Mesothelial cell of epicardium (in vitro differentiated cells): ENCODE results near the gene ARPC1B. TPM values are rescaled to one million over a fixed set of nuclear protein-coding genes. Genes with fewer than 3 reads are reported as not detected.

Experiments used
- DNase-seq, 2 experiments: peaks; one replicate each; pipeline ENCODE4 v3.0.0; 2021; ENCODE audit warnings: low spot score in 2 of 2; ENCODE audit not compliant: unreplicated experiment in 2 of 2
- H3K27ac Mint-ChIP-seq: 2 replicates; pipeline ENCODE4 v1.8.0; 2021; ENCODE audit warnings: mixed read lengths
- H3K27me3 Mint-ChIP-seq: 2 replicates; pipeline ENCODE4 v1.8.0; 2021; ENCODE audit warnings: low read depth, mixed read lengths
- H3K36me3 Mint-ChIP-seq: 2 replicates; pipeline ENCODE4 v1.8.0; 2021; ENCODE audit warnings: mixed read lengths
- H3K4me1 Mint-ChIP-seq: 2 replicates; pipeline ENCODE4 v1.8.0; 2021; ENCODE audit warnings: mixed read lengths
- H3K4me3 Mint-ChIP-seq: 2 replicates; pipeline ENCODE4 v1.8.0; 2021; ENCODE audit warnings: mild to moderate bottlenecking, moderate library complexity, mixed read lengths
- H3K9me3 Mint-ChIP-seq: 2 replicates; pipeline ENCODE4 v1.8.0; 2021; ENCODE audit warnings: mixed read lengths
- CTCF ChIP-seq: fragments of 200-600 bp; sonication (generic); IDR thresholded peaks from one replicate; pipeline ENCODE4 v1.5.0; 2021; ENCODE audit warnings: antibody characterized with exemption; ENCODE audit not compliant: unreplicated experiment
- total RNA-seq: library from RNA; stranded (reverse); gene quantifications from 3 replicates; pipeline ENCODE4 v1.2.1, GENCODE V29; 2021

Gene ARPC1B
- total RNA-seq, 1 donor from 2014 or later = 32.5 TPM

DNA sequence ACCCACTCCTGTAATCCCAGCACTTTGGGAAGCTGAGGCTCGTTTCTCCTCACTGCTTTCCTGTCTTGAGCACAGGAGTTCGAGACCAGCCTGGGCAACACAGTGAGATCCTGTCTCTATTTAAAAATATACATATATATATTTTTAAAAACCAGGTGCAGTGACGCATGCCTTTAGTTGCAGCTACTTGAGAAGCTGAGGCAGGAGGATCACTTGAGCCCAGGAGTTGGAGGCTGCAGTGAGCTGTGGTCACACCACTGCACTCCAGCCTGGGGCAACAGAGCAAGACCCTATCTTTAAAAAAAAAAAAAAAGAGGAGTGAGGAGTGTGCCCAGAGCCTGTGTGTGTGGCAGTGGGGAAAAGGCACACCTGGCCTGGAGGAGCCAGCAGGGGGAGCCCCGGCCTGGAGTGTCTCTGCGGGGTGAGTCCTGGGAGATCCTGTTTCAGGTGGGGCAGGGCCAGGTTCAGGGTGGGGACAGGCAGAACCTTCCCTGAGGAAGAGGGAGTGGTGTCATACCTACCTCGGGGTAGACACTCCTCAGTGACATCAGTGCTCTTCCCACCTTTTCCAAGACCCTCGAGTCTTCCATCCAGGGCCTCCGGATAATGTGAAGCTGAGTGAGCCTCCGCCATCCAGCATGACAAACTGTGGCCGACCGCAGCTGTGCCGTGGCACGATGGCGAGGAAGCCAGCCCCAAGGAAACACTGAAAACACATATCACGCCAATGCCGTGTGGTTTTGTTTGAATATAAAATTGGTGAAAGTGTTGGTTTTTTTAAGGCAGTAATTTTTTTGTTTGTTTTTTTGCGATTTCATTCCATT lies 9.0 kb upstream of the ARPC1B start:
- TF ChIP-seq CTCF = peak; percentile 21
- H3K9me3 Mint-ChIP-seq = no peaks in the 10 kb centered on the region
- no peak overlapping the region for H3K4me3 Mint-ChIP-seq
- H3K4me1 Mint-ChIP-seq = peaks cover 20% of the 10 kb centered on the region
- peaks cover 16% of the 10 kb centered on the region for H3K36me3 Mint-ChIP-seq
- peak overlapping the region; percentile 77 for H3K27ac Mint-ChIP-seq
- no peaks in the 10 kb centered on the region for H3K27me3 Mint-ChIP-seq
- no peak for DNase-seq

DNA sequence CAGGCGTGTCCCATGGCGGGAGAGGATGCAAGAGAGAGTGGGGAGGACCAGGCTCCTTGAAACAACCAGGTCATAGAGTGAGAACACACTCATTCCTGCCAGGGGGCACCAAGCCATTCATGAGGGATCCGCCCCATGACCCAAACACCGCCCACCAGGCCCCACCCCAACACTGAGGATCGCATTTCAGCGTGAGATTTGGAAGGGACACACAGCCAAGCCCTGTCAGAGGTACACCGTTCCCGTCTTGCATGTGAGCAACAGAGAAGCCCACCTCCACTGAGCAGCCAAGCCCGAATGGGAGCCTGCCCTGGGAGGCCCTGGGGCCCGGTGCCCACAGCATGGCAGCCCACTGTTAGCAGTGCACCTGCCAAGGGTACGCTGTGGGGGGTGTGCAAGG lies 7.9 kb upstream of the ARPC1B start:
- TF ChIP-seq CTCF = no peak
- H3K4me1 Mint-ChIP-seq = peaks cover 20% of the 10 kb centered on the region
- H3K4me3 Mint-ChIP-seq = no peak overlapping the region
- H3K36me3 Mint-ChIP-seq = peaks cover 10% of the 10 kb centered on the region
- H3K9me3 Mint-ChIP-seq = no peaks in the 10 kb centered on the region
- no peak for DNase-seq
- H3K27ac Mint-ChIP-seq = peak overlapping the region; percentile 77
- H3K27me3 Mint-ChIP-seq = no peaks in the 10 kb centered on the region

DNA sequence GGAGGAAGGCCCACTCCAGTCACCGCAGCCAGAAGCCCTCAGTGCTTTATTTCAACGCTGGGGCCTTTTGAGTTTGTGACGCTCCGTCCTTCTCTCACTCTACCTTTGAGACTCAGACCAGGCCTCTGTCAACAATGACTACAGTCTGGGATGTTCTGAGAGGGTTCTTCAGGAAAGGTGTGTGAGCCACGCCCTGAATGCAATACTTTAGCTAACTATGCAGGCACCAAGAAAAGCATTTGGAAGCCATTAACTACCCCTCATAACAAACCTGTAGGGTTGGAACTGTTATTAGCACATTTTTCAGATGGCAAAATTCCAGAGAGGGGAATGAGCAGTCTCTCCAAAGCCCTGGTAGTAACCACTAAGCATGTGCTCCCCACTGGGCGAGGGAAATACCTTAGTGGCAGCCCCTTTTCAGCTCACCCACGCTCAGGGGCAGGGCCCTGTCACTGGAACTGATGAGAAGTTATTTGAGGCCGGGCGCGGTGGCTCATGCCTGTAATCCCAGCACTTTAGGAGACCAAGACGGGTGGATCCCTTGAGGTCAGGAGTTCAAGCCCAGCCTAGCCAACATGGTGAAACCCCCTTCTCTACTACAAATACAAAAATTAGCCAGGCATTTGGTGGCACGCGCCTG lies 5.7 kb upstream of the ARPC1B start:
- no peak for TF ChIP-seq CTCF
- peak overlapping the region; percentile 83 for H3K27ac Mint-ChIP-seq
- no peak overlapping the region for H3K4me3 Mint-ChIP-seq
- no peaks in the 10 kb centered on the region for H3K27me3 Mint-ChIP-seq
- no peak for DNase-seq
- H3K4me1 Mint-ChIP-seq = peaks cover 30% of the 10 kb centered on the region
- peaks cover 2% of the 10 kb centered on the region for H3K36me3 Mint-ChIP-seq
- H3K9me3 Mint-ChIP-seq = no peaks in the 10 kb centered on the region

DNA sequence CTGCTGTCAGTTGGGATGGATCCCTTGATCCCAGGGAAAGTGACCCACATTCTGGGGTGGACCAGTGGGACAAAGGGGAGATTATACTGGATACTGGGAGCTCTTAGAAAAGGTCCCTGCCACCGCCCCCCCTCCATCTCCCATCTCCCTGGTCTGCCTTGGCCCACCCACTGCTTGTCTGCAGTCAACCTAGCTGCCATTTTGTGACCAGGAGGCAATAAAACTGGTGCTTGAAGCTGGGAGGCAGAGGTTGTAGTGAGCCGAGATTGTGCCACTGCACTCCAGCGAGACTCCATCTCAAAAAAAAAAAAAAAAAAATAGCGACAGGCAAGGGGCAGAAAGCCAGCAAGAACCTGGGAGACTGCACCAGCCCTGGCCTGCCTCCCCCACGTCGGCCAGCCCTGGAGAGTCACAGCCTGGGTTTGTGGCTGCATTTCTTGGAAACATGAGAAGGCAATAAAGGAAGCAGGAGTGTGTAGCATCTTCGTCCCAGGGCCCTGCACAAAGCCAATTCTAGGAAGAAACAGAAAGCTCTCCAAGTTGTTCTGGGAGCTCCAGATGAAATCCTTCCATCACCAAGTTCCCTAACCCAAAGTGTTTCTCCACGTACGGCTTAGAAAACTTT lies 4.7 kb upstream of the ARPC1B start:
- no peaks in the 10 kb centered on the region for H3K36me3 Mint-ChIP-seq
- peaks cover 30% of the 10 kb centered on the region for H3K4me1 Mint-ChIP-seq
- H3K4me3 Mint-ChIP-seq = no peak overlapping the region
- H3K27me3 Mint-ChIP-seq = no peaks in the 10 kb centered on the region
- no peak for DNase-seq
- no peaks in the 10 kb centered on the region for H3K9me3 Mint-ChIP-seq
- H3K27ac Mint-ChIP-seq = peak overlapping the region; percentile 39
- TF ChIP-seq CTCF = no peak

GRCh38 chr7:99371376-99371920 lies 3.1 kb upstream of the ARPC1B start:
- no peak overlapping the region for H3K4me3 Mint-ChIP-seq
- no peaks in the 10 kb centered on the region for H3K36me3 Mint-ChIP-seq
- TF ChIP-seq CTCF = no peak
- no peak overlapping the region for H3K27ac Mint-ChIP-seq
- DNase-seq = no peak
- peaks cover 24% of the 10 kb centered on the region for H3K4me1 Mint-ChIP-seq
- H3K27me3 Mint-ChIP-seq = no peaks in the 10 kb centered on the region
- no peaks in the 10 kb centered on the region for H3K9me3 Mint-ChIP-seq
